Duodenal mucosa (tissue), 2 donors: ENCODE data around the gene HAUS3.
"Not testable (repeated sequence)": the region's sequence is repeated elsewhere in the genome, so short reads cannot be mapped to it uniquely, and the experiment has no call there.

Experiments used
- H3K27ac ChIP-seq: one replicate; pipeline ENCODE4 v1.7.0; 2013; ENCODE audit warnings: low read depth, low read length
- H3K27me3 ChIP-seq, 2 donors: one replicate each; pipeline ENCODE4 v1.7.0; 2013; ENCODE audit warnings: low read length in 2 of 2, control low read depth in 1 of 2; ENCODE audit not compliant: insufficient read depth in 2 of 2, control insufficient read depth in 1 of 2
- H3K36me3 ChIP-seq, 2 donors: one replicate each; pipeline ENCODE4 v1.7.0; 2013; ENCODE audit warnings: low read length in 2 of 2, control low read depth in 1 of 2; ENCODE audit not compliant: insufficient read depth in 2 of 2, control insufficient read depth in 1 of 2
- H3K4me1 ChIP-seq, 2 donors: one replicate each; pipeline ENCODE4 v1.7.0; 2013; ENCODE audit warnings: low read length in 2 of 2, control low read depth in 1 of 2; ENCODE audit not compliant: insufficient read depth in 2 of 2, control insufficient read depth in 1 of 2
- H3K4me3 ChIP-seq, 2 donors: one replicate each; pipeline ENCODE4 v1.7.0; 2013; ENCODE audit warnings: low read length in 2 of 2, low read depth in 1 of 2
- H3K9ac ChIP-seq, 2 donors: one replicate each; pipeline ENCODE4 v1.7.0; 2013; ENCODE audit warnings: low read length in 2 of 2, low read depth in 1 of 2
- H3K9me3 ChIP-seq, 2 donors: one replicate each; pipeline ENCODE4 v1.7.0; 2013; ENCODE audit warnings: low read length in 2 of 2, control low read depth in 1 of 2; ENCODE audit not compliant: control insufficient read depth in 1 of 2

Gene HAUS3

DNA sequence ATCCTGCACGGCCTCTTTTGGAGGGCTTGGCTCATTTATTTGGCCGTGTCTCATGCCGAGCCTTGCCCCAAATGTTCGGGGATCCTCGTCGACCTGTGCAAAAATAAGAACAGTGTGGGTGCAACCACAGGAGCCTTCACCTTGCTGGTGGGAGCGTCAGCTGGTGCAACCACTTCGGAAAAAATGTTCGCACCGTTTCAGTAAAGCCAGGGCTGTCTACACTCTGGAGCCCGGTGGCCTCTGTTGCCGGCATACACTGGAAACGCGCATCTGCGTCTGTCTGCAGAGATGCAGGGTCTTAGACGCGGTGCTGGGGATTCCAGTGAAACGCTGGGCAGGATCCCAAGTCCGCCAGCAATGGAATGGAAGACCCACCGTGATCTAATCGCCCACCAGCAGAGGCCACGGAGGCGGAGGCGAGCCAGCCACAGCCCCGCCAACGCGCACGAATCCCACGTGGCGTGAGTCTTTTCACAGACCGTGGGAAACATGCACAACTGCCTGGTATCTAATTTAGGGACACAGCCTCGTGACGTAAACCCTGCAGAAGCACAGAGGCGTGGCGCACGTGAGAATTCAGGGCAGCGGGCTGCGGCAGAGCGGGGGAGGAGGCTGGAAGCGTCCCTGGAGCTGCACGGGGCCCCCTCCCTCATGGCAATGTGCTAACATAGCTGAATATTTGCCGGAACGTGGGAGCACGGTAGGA lies 33.8 kb upstream of the HAUS3 start:
- H3K4me1 ChIP-seq, result no peaks in the 10 kb centered on the region

DNA sequence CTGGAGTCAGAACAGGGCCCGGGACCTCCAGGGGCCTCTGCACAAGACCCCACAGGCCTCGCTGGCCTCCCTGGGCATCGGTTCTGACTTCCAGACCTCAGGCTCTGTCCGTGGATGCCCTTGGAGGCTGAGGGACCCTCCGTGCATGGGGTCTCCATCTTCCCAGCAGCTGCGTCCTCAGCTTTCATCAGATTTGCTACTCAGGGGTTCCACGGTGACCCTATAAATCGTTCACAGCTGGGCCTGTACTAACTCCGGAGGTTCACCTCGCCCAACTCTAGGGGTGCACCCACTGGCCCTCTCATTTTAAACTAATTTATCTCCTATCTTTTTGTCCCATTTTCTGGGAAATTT lies 33.1 kb upstream of the HAUS3 start:
- not testable (repeated sequence) for H3K27me3 ChIP-seq, H3K4me3 ChIP-seq, H3K9me3 ChIP-seq, H3K36me3 ChIP-seq, H3K27ac ChIP-seq, H3K9ac ChIP-seq, H3K4me1 ChIP-seq

More for the DNA sequence above, 33.8 kb upstream of the HAUS3 start:
- H3K27ac ChIP-seq, result no peak overlapping the region
- H3K9ac ChIP-seq, result no peak overlapping the region
- no peaks in the 10 kb centered on the region for H3K9me3 ChIP-seq
- no peak overlapping the region for H3K4me3 ChIP-seq
- H3K36me3 ChIP-seq, result no peaks in the 10 kb centered on the region
- no peaks in the 10 kb centered on the region for H3K27me3 ChIP-seq

DNA sequence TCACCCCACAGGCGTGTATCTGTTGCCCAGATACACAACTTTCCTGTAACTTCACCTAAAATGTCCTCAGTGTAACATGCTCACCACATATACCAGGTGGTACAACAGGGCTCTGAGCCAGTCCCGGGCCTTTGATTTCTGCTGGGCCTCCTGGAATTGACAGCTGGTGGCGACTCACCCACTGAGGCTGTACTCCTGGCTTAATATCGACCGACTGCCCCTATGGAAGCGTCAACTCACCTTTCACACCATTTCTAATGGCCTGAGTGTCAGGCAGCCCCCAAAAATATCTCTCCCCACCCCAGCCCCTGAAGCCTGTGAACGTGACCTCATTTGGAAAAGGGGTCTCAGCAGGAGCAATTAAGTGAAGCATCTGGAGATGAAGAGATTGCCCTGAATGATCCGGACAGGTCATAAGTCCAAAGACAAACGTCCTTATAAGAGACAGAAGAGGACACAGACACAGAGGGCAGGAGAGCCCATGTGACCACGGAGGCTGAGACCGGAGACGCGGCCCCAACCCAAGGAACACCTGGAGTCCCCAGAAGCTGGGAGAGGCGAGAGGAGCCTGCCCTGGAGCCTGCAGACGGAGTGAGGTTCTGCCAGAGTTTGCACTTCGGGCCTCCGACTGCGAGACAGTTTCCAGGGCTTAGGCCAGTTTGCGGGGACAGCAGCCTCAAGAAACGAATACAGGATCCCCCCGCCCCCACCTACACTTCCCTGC lies 32.6 kb upstream of the HAUS3 start:
- Histone ChIP-seq H3K36me3 (no peaks in the 10 kb centered on the region), H3K9ac (no peak overlapping the region), H3K4me1 (no peaks in the 10 kb centered on the region), H3K27ac (no peak overlapping the region), H3K27me3 (no peaks in the 10 kb centered on the region), H3K4me3 (no peak overlapping the region), H3K9me3 (no peaks in the 10 kb centered on the region)

DNA sequence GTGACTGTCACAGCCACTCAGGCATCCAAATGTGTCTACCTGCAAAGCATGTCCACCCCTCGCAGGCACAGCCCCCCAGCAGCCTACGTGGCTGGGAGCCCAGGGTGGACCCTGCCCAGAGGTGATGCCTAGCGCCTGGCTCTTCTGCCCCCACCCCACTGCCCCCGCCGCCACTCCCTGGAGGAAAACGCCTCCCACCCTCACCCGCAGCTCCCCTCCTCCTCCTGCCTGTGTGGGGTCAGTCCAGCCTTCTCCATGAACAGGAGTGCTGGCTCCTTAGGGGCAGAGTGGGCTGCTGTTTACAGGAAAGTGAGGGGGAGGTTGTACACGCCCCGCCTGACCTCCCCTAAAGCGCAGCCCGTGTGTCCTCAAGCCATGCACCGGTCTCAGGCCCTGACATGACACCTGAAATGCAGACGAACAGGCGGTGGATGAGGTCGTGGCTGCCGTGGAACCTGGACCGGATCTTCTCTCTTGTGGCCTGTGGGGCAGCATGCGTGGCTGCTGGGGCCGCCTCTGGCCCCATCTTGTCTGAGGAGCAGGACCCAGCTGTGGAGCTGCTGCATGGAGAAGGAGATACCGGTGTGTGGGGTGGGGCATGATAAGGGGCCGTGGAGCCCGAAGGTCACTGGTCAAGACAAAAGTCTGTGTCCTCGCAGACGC lies 31.9 kb upstream of the HAUS3 start:
- Histone ChIP-seq H3K27me3 (no peaks in the 10 kb centered on the region), H3K4me1 (no peaks in the 10 kb centered on the region), H3K4me3 (no peak overlapping the region), H3K36me3 (no peaks in the 10 kb centered on the region), H3K9ac (no peak overlapping the region), H3K9me3 (no peaks in the 10 kb centered on the region), H3K27ac (no peak overlapping the region)

DNA sequence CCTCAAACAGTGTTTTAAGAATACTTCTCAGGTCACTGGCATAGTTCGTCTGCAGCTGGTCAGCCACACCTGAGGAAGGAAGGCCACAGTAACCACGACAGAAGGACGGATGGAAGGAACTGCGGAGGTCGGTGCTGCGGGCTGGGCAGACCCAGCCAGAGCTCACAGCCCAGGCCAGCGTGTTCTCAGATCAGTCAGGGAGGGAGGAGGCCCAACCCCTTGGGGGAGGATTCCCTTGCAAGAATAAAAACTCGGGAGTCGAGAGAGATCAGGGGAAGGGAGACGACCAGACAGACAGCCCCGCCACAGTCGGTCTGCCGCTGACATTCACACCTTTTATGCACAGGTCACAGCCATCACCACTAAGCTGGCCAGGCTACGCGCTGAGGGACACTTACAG lies 31.3 kb upstream of the HAUS3 start:
- H3K27me3 ChIP-seq, result no peaks in the 10 kb centered on the region
- H3K36me3 ChIP-seq, result no peaks in the 10 kb centered on the region
- H3K27ac ChIP-seq, result no peak overlapping the region
- H3K9ac ChIP-seq, result no peak overlapping the region
- H3K4me3 ChIP-seq, result no peak overlapping the region
- no peaks in the 10 kb centered on the region for H3K4me1 ChIP-seq
- H3K9me3 ChIP-seq, result no peaks in the 10 kb centered on the region

DNA sequence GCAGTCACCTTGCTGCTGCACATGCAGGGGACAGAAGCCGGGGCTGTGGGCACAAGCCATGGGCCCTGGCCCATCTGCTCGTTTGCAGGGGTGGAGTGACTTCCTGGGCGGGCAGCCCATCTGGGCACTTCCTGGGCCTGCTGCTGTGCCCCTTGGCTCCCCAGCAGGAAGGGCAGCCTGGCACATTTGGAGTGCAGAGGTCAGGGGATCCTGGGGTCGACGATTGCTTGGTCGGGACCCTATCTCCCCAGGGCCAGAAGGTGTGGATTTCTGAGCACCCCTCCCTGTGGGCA lies 30.9 kb upstream of the HAUS3 start:
- Histone ChIP-seq H3K27ac (no peak overlapping the region), H3K4me1 (no peaks in the 10 kb centered on the region), H3K36me3 (no peaks in the 10 kb centered on the region), H3K9me3 (no peaks in the 10 kb centered on the region), H3K27me3 (no peaks in the 10 kb centered on the region), H3K9ac (no peak overlapping the region), H3K4me3 (no peak overlapping the region)

DNA sequence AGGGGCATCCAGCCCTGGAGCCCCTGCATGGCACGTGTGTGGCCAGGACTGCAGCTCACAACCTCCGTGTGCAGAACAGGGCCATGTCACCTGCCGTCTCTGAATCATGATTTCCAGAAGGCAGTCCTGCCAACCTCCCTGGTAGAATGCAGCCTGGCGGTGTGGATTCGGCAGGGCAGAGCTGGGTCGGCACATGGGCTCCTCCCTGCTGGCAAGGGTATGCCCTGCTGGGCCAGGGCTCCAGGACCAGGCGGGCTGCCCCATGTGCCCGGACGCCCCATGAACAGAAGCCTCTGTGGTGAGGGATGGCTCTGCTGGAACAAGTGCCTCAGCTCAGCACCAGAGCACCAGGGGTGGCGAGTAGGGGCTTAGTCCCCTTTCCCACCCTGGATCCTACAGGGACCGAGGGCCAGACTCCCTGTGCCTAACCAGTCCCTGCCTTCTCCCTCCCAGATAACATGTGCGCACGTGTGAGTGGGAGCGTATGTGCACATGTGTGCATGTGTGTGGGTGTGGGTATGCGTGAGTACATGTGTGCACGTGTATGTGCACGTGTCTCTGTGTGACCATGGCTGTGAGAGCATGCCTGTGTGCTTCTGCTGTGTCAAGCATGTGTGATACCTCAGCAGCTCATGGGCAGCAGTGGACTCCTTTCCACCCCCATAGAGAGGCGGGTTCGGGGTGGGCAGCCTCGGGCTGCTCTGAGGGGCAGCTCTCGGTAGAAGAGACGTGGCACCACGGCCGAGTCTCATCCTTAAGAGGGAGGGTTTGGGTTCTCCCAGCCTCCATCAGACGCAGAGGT lies 30.3 kb upstream of the HAUS3 start:
- Histone ChIP-seq H3K9me3 (no peaks in the 10 kb centered on the region), H3K4me3 (no peak overlapping the region), H3K27me3 (no peaks in the 10 kb centered on the region), H3K36me3 (no peaks in the 10 kb centered on the region), H3K27ac (no peak overlapping the region), H3K4me1 (no peaks in the 10 kb centered on the region), H3K9ac (no peak overlapping the region)

DNA sequence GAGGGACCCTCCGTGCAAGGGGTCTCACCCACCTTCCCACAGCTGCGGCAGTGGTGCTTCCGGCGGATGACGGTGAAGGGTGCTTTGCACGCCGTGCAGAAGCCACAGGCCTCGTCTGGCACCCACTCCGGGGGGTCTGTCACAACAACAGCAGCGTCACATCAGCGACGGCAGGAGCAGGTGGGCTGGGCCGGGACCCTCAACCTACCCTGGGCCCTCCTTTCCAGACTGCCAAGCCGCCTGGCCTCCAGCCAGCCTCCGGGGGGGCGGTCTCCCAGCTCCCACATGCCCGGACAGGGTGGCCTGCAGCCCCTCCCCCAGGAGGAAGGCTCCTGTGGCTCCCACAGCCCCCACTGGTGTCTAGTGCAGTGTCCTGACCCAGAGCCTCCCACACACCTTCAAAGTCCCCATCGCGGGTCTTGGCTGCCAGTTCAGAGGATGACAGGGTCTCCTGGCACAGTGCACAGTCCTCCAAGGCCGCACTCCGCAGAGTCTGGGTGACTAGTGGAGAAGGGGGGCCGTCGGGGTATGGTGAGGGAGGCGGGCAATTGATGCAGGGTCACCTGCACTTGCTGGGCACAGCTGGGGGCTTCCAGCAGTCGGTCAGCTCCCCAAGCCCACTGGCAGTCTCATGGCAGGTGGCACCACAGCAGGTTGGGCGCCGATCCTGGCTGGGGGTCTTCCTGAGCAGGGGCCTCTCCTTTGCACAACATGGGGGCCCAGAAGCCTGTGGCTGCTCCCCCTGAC lies 29.5 kb upstream of the HAUS3 start:
- Histone ChIP-seq H3K36me3 (no peaks in the 10 kb centered on the region), H3K4me1 (no peaks in the 10 kb centered on the region), H3K27ac (no peak overlapping the region), H3K27me3 (no peaks in the 10 kb centered on the region), H3K9ac (no peak overlapping the region), H3K4me3 (no peak overlapping the region), H3K9me3 (no peaks in the 10 kb centered on the region)

DNA sequence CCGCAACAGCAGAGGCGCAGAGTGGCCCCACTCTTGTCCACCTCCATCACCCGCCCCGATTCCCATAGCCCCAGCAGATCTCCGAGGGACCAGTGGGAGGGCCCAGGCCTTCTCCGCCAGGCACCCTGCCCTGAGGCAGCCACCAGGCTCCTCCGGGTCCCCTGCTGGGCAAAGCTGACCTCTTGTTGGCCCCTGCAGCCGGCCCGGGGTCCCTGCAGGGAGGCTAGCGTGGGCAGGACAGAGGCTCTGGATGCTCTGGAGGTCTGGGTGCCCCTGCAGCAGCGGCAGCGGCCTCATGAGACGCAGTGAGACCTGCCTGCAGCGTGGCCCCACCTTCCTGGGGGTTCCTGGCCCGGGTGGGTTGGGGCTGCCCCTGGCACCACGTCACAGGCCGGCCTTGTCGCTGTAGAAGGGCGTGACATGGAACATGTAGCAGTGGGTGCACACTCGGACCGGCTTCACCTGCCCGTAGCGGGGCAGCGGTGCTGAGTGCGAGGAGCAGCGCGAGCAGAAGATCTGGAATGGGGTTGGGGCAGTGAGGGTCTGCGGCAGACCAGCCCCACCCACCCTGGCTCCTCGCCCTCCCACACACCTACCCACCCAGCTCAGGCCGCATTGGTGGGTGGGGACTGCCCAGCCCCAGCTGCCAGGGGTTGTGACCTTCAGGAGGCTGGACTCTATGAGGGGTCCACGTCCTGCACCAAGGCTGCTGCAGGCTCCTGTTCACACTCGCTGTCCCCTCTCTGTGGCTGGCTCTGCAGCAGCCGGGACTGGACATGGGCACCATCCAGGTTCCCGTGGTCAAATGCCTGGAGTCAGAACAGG lies 28.6 kb upstream of the HAUS3 start:
- no peaks in the 10 kb centered on the region for H3K36me3 ChIP-seq
- no peak overlapping the region for H3K9ac ChIP-seq

More for the DNA sequence above, 28.6 kb upstream of the HAUS3 start:
- Histone ChIP-seq H3K4me3 (no peak overlapping the region), H3K27ac (no peak overlapping the region), H3K4me1 (no peaks in the 10 kb centered on the region), H3K27me3 (no peaks in the 10 kb centered on the region), H3K9me3 (no peaks in the 10 kb centered on the region)
